IMR-90 (cell line): ENCODE measurements around the gene ADCK1. TPM values are rescaled to one million over a fixed set of nuclear protein-coding genes. Genes with fewer than 3 reads are reported as not detected.

Source experiments
- ATAC-seq: fragments of 200-7000 bp; cut with Tn5 transposase; 2 replicates; pipeline ENCODE4 v1.9.1; 2020; ENCODE audit warnings: low read depth, mild to moderate bottlenecking, moderate library complexity
- BruUV-seq: library from RNA; stranded (reverse); fragments of 400-500 nt; replicated peaks from 2 replicates; lab custom pipeline; 2021; lab: Mats Ljungman, UMichigan
- CTCF ChIA-PET: fragments of 300-600 bp; formaldehyde crosslinking; extraction: SDS; loops from one replicate; lab custom pipeline; 2021; ENCODE audit warnings: antibody characterized with exemption; lab: Yijun Ruan, JAX
- POLR2A ChIA-PET: fragments of 300-600 bp; sonication (Branson Sonifier 250); formaldehyde crosslinking; loops from one replicate; lab custom pipeline; 2022; ENCODE audit warnings: antibody characterized with exemption; ENCODE audit not compliant: unreplicated experiment; lab: Charles Lee
- DNase-seq: peaks from one replicate; pipeline ENCODE4 v3.0.0; 2013
- H2AFZ ChIP-seq: replicated peaks from 2 replicates; pipeline ENCODE3; 2013; ENCODE audit warnings: low read length, mild to moderate bottlenecking; ENCODE audit not compliant: poor library complexity
- H2AK5ac ChIP-seq: 2 replicates; pipeline ENCODE4 v1.6.1; 2013; ENCODE audit warnings: low read depth, low read length, inconsistent platforms
- H2AK9ac ChIP-seq: replicated peaks from 2 replicates; pipeline ENCODE3; 2013; ENCODE audit warnings: mild to moderate bottlenecking, low read depth, low read length, moderate library complexity; ENCODE audit not compliant: poor library complexity
- H2BK120ac ChIP-seq: 2 replicates; pipeline ENCODE4 v1.6.1; 2013; ENCODE audit warnings: low read depth, low read length, inconsistent platforms
- H2BK15ac ChIP-seq: 3 replicates; pipeline ENCODE4 v1.6.1; 2013; ENCODE audit warnings: low read depth, low read length, inconsistent platforms
- H2BK20ac ChIP-seq: 2 replicates; pipeline ENCODE4 v1.6.1; 2013; ENCODE audit warnings: low read depth, mild to moderate bottlenecking, inconsistent platforms, low read length, moderate library complexity
- H2BK5ac ChIP-seq: 2 replicates; pipeline ENCODE4 v1.6.1; 2013; ENCODE audit warnings: mild to moderate bottlenecking, low read depth, low read length, inconsistent platforms; ENCODE audit not compliant: poor library complexity, severe bottlenecking
- H3K14ac ChIP-seq: replicated peaks from 2 replicates; pipeline ENCODE4 v1.6.1; 2013; ENCODE audit warnings: low read depth, low read length, inconsistent platforms
- H3K18ac ChIP-seq: 2 replicates; pipeline ENCODE4 v1.6.1; 2013; ENCODE audit warnings: low read depth, low read length, control low read depth
- H3K23ac ChIP-seq: 2 replicates; pipeline ENCODE4 v1.6.1; 2013; ENCODE audit warnings: low read depth, low read length, inconsistent platforms
- H3K27ac ChIP-seq: 2 replicates; pipeline ENCODE4 v1.5.1; 2013; ENCODE audit warnings: mild to moderate bottlenecking, control low read depth, low read length; ENCODE audit not compliant: insufficient read depth
- H3K27me3 ChIP-seq: 2 replicates; pipeline ENCODE4 v1.6.1; 2013; ENCODE audit warnings: low read length; ENCODE audit not compliant: control insufficient read depth, insufficient read depth
- H3K36me3 ChIP-seq: 2 replicates; pipeline ENCODE4 v1.6.1; 2013; ENCODE audit warnings: low read length, mixed read lengths; ENCODE audit not compliant: control insufficient read depth, insufficient read depth
- H3K4ac ChIP-seq: 2 replicates; pipeline ENCODE4 v1.6.1; 2013; ENCODE audit warnings: low read depth, low read length, inconsistent platforms
- H3K4me1 ChIP-seq: 2 replicates; pipeline ENCODE4 v1.6.1; 2013; ENCODE audit warnings: low read length, mixed read lengths; ENCODE audit not compliant: control insufficient read depth, insufficient read depth
- H3K4me2 ChIP-seq: 2 replicates; pipeline ENCODE4 v1.6.1; 2013; ENCODE audit warnings: low read depth, mild to moderate bottlenecking, control low read depth, low read length, moderate library complexity
- H3K4me3 ChIP-seq: 2 replicates; pipeline ENCODE4 v1.5.1; 2013; ENCODE audit warnings: low read depth, mild to moderate bottlenecking, control low read depth, low read length, moderate library complexity; ENCODE audit not compliant: insufficient read depth
- H3K56ac ChIP-seq: 2 replicates; pipeline ENCODE4 v1.6.1; 2013; ENCODE audit warnings: low read length, inconsistent platforms; ENCODE audit not compliant: insufficient read depth; ENCODE audit errors: extremely low read depth
- H3K79me1 ChIP-seq, 2 experiments: 2 replicates each; pipeline ENCODE4 v1.6.1; 2013; ENCODE audit warnings: low read length in 2 of 2, inconsistent platforms in 1 of 2, low read depth in 1 of 2
- H3K9ac ChIP-seq: 2 replicates; pipeline ENCODE4 v1.6.1; 2013; ENCODE audit warnings: low read depth, low read length, control low read depth
- H3K9me1 ChIP-seq: 2 replicates; pipeline ENCODE4 v1.6.1; 2013; ENCODE audit warnings: low read length, inconsistent platforms; ENCODE audit not compliant: insufficient read depth
- H3K9me3 ChIP-seq: 2 replicates; pipeline ENCODE4 v1.6.1; 2013; ENCODE audit warnings: low read length; ENCODE audit not compliant: control insufficient read depth, insufficient read depth
- H4K20me1 ChIP-seq: 2 replicates; pipeline ENCODE4 v1.6.1; 2013; ENCODE audit warnings: low read length, inconsistent platforms; ENCODE audit not compliant: insufficient read depth
- H4K5ac ChIP-seq: 2 replicates; pipeline ENCODE4 v1.6.1; 2013; ENCODE audit warnings: mild to moderate bottlenecking, low read depth, low read length, control low read depth
- H4K8ac ChIP-seq, 2 experiments: 2 replicates each; pipeline ENCODE4 v1.6.1; 2013; ENCODE audit warnings: low read depth in 2 of 2, low read length in 2 of 2, control low read depth in 1 of 2, inconsistent platforms in 1 of 2
- H4K91ac ChIP-seq: 2 replicates; pipeline ENCODE4 v1.6.1; 2013; ENCODE audit warnings: low read depth, low read length, inconsistent platforms; ENCODE audit not compliant: insufficient read depth
- BHLHE40 ChIP-seq: fragments of 150-350 bp; IDR thresholded peaks from 2 replicates; pipeline ENCODE4 v1.6.1; 2016; ENCODE audit warnings: mild to moderate bottlenecking, low read depth, low read length
- CEBPB ChIP-seq: IDR thresholded peaks from 2 replicates; pipeline ENCODE4 v1.6.1; 2012; ENCODE audit warnings: low read depth, low read length, improper control_type of control experiment
- CHD1 ChIP-seq: IDR thresholded peaks from 2 replicates; pipeline ENCODE4 v1.6.1; 2012; ENCODE audit warnings: low read depth, low read length, improper control_type of control experiment
- FOS ChIP-seq: fragments of 150-350 bp; IDR thresholded peaks from 2 replicates; pipeline ENCODE4 v1.6.1; 2016; ENCODE audit warnings: low read depth, low read length
- MAFK ChIP-seq: IDR thresholded peaks from 2 replicates; pipeline ENCODE4 v1.6.1; 2012; ENCODE audit warnings: low read depth, low read length, improper control_type of control experiment
- MAZ ChIP-seq: IDR thresholded peaks from 2 replicates; pipeline ENCODE4 v1.6.1; 2012; ENCODE audit warnings: low read depth, mild to moderate bottlenecking, low read length, improper control_type of control experiment, moderate library complexity, borderline replicate concordance
- MXI1 ChIP-seq: IDR thresholded peaks from 2 replicates; pipeline ENCODE4 v1.6.1; 2012; ENCODE audit warnings: low read depth, mild to moderate bottlenecking, low read length, moderate library complexity, borderline replicate concordance
- NFE2L2 ChIP-seq: fragments of 150-350 bp; IDR thresholded peaks from 2 replicates; pipeline ENCODE4 v1.6.1; 2016; ENCODE audit warnings: low read depth, mild to moderate bottlenecking, low read length
- POLR2A ChIP-seq: IDR thresholded peaks from 2 replicates; pipeline ENCODE4 v1.6.1; 2012; ENCODE audit warnings: mild to moderate bottlenecking, low read depth, low read length
- RAD21 ChIP-seq: IDR thresholded peaks from 2 replicates; pipeline ENCODE4 v1.6.1; 2012; ENCODE audit warnings: low read length, improper control_type of control experiment
- RCOR1 ChIP-seq: IDR thresholded peaks from 2 replicates; pipeline ENCODE4 v1.6.1; 2012; ENCODE audit warnings: mild to moderate bottlenecking, low read length, improper control_type of control experiment; ENCODE audit not compliant: insufficient replicate concordance
- RFX5 ChIP-seq: IDR thresholded peaks from 2 replicates; pipeline ENCODE4 v1.8.0; 2012; ENCODE audit warnings: low read depth, mild to moderate bottlenecking, low read length, moderate library complexity
- SMC3 ChIP-seq: fragments of 150-350 bp; IDR thresholded peaks from 2 replicates; pipeline ENCODE4 v1.6.1; 2016; ENCODE audit warnings: low read depth, mild to moderate bottlenecking, antibody characterized with exemption, low read length, moderate library complexity
- WGBS, 2 experiments: methylation state at CpG; one replicate each; pipeline versions ENCODE4 v1.1.5 to v1.1.7; 2013; ENCODE audit warnings: missing lambda C conversion rate in 2 of 2; ENCODE audit not compliant: insufficient read length in 1 of 2; ENCODE audit errors: extremely low coverage in 2 of 2; 5-methylcytosine and 5-hydroxymethylcytosine counted together
- dilution Hi-C: fragments of 300-500 bp; cut with HindIII; formaldehyde crosslinking; loops from one replicate; pipeline ENCODE4 v1.14.3; 2018; ENCODE audit warnings: low sequenced_read_pairs; ENCODE audit not compliant: unreplicated experiment
- in situ Hi-C: fragments of 300-500 bp; cut with MboI; formaldehyde crosslinking; loops from 3 replicates; pipeline ENCODE4 v1.14.3; 2019; ENCODE audit warnings: low sequenced_read_pairs, inconsistent platforms, mixed read lengths
- intact Hi-C: fragments of 100-400 bp; cut with micrococcal nuclease; formaldehyde crosslinking; loops from 2 replicates; pipeline ENCODE4 v1.10.0; 2022
- polyA plus RNA-seq, 3 experiments: library from polyadenylated mRNA; depleted of rRNA; stranded (reverse); fragments of >200 nt; gene quantifications; 2 replicates each; pipeline ENCODE4 v1.2.3, GENCODE V29; 2012; ENCODE audit warnings: low replicate concordance in 1 of 3
- total RNA-seq: library from RNA; depleted of rRNA; stranded (reverse); fragments of >200 nt; gene quantifications from 2 replicates; pipeline ENCODE4 v1.2.3, GENCODE V29; 2012
- TF ChIP-seq, protein P1 (sequence below): conservative IDR thresholded peaks from 2 replicates; pipeline ENCODE4 v1.5.1; 2012; ENCODE audit warnings: mild to moderate bottlenecking, low read depth, low read length, improper control_type of control experiment
- TF ChIP-seq, protein P2 (sequence below): fragments of 150-350 bp; IDR thresholded peaks from 2 replicates; pipeline ENCODE4 v1.6.1; 2017; ENCODE audit warnings: mild to moderate bottlenecking, antibody characterized with exemption, low read length, low read depth
- TF ChIP-seq, protein P3 (sequence below): fragments of 150-350 bp; IDR thresholded peaks from 2 replicates; pipeline ENCODE4 v1.6.1; 2016; ENCODE audit warnings: low read depth, mild to moderate bottlenecking, low read length, moderate library complexity, borderline replicate concordance

ADCK1 gene
- total and polyA plus RNA-seq, 2 of the 4 experiments (the other 2 are of a cell fraction), result 1.6 to 4.6 TPM

- Histone ChIP-seq H3K56ac (no peak overlapping the region), H3K23ac (no peak overlapping the region), H3K27ac (no peak overlapping the region), H4K91ac (no peak overlapping the region), H3K4me1 (no peaks in the 10 kb centered on the region), H2AFZ (no peak overlapping the region), H3K14ac (no peak overlapping the region), H2BK120ac (no peak overlapping the region), H3K79me1 (no peaks in the 10 kb centered on the region), H2BK20ac (no peak overlapping the region), H3K4me2 (no peak overlapping the region), H2AK5ac (no peak overlapping the region), H4K8ac (no peak overlapping the region), H3K36me3 (no peaks in the 10 kb centered on the region), H3K4me3 (no peak overlapping the region), H3K9ac (no peak overlapping the region), H2BK5ac (no peak overlapping the region), H3K9me3 (no peaks in the 10 kb centered on the region), H4K20me1 (no peaks in the 10 kb centered on the region), H3K27me3 (no peaks in the 10 kb centered on the region), H3K9me1 (no peaks in the 10 kb centered on the region; the same call in 1 of the 2 replicates), H3K18ac (no peak overlapping the region), H2BK15ac (no peak overlapping the region), H4K5ac (no peak overlapping the region), H2AK9ac (no peak overlapping the region), H3K4ac (no peak overlapping the region)
- no CpG with 5 or more reads among the region's 4 CpGs for WGBS, 2 experiments
- no TSS peak for BruUV-seq
- intact Hi-C loops, result no loop called here
- ATAC-seq (no peak), DNase-seq (no peak)
- in situ Hi-C loops, result no loop called here
- CTCF ChIA-PET, result no interaction called here
- TF ChIP-seq, protein P1, sequence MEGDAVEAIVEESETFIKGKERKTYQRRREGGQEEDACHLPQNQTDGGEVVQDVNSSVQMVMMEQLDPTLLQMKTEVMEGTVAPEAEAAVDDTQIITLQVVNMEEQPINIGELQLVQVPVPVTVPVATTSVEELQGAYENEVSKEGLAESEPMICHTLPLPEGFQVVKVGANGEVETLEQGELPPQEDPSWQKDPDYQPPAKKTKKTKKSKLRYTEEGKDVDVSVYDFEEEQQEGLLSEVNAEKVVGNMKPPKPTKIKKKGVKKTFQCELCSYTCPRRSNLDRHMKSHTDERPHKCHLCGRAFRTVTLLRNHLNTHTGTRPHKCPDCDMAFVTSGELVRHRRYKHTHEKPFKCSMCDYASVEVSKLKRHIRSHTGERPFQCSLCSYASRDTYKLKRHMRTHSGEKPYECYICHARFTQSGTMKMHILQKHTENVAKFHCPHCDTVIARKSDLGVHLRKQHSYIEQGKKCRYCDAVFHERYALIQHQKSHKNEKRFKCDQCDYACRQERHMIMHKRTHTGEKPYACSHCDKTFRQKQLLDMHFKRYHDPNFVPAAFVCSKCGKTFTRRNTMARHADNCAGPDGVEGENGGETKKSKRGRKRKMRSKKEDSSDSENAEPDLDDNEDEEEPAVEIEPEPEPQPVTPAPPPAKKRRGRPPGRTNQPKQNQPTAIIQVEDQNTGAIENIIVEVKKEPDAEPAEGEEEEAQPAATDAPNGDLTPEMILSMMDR, result no peak
- TF ChIP-seq FOS, result no peak
- TF ChIP-seq BHLHE40, result no peak
- TF ChIP-seq, protein P2, sequence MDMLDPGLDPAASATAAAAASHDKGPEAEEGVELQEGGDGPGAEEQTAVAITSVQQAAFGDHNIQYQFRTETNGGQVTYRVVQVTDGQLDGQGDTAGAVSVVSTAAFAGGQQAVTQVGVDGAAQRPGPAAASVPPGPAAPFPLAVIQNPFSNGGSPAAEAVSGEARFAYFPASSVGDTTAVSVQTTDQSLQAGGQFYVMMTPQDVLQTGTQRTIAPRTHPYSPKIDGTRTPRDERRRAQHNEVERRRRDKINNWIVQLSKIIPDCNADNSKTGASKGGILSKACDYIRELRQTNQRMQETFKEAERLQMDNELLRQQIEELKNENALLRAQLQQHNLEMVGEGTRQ, result no peak
- TF ChIP-seq POLR2A, result no peak
- TF ChIP-seq RFX5, result no peak
- no peak for TF ChIP-seq MAFK
- TF ChIP-seq CEBPB, result no peak
- TF ChIP-seq NFE2L2, result no peak
- no peak for TF ChIP-seq RAD21
- TF ChIP-seq SMC3, result no peak
- no peak for TF ChIP-seq RCOR1
- no peak for TF ChIP-seq MAZ
- no peak for TF ChIP-seq MXI1
- TF ChIP-seq CHD1, result no peak
- TF ChIP-seq, protein P3, sequence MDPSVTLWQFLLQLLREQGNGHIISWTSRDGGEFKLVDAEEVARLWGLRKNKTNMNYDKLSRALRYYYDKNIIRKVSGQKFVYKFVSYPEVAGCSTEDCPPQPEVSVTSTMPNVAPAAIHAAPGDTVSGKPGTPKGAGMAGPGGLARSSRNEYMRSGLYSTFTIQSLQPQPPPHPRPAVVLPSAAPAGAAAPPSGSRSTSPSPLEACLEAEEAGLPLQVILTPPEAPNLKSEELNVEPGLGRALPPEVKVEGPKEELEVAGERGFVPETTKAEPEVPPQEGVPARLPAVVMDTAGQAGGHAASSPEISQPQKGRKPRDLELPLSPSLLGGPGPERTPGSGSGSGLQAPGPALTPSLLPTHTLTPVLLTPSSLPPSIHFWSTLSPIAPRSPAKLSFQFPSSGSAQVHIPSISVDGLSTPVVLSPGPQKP, result no peak
- dilution Hi-C loops, result no loop called here
- POLR2A ChIA-PET, result no interaction called here
Observed at GRCh38 chr14:77908847-77909246, 108.9 kb downstream of the ADCK1 start.
